IMR-90 (cell line): Measurements from ENCODE around the gene WIPF2. TPM values are rescaled to one million over a fixed set of nuclear protein-coding genes. Genes with fewer than 3 reads are reported as not detected.

Experiments
- ATAC-seq: fragments of 200-7000 bp; cut with Tn5 transposase; 2 replicates; pipeline ENCODE4 v1.9.1; 2020; ENCODE audit warnings: low read depth, mild to moderate bottlenecking, moderate library complexity
- BruUV-seq: library from RNA; stranded (reverse); fragments of 400-500 nt; replicated peaks from 2 replicates; lab custom pipeline; 2021; lab: Mats Ljungman, UMichigan
- CTCF ChIA-PET: fragments of 300-600 bp; formaldehyde crosslinking; extraction: SDS; loops from one replicate; lab custom pipeline; 2021; ENCODE audit warnings: antibody characterized with exemption; lab: Yijun Ruan, JAX
- POLR2A ChIA-PET: fragments of 300-600 bp; sonication (Branson Sonifier 250); formaldehyde crosslinking; loops from one replicate; lab custom pipeline; 2022; ENCODE audit warnings: antibody characterized with exemption; ENCODE audit not compliant: unreplicated experiment; lab: Charles Lee
- DNase-seq: peaks from one replicate; pipeline ENCODE4 v3.0.0; 2013
- H2AFZ ChIP-seq: replicated peaks from 2 replicates; pipeline ENCODE3; 2013; ENCODE audit warnings: low read length, mild to moderate bottlenecking; ENCODE audit not compliant: poor library complexity
- H2AK5ac ChIP-seq: 2 replicates; pipeline ENCODE4 v1.6.1; 2013; ENCODE audit warnings: low read depth, low read length, inconsistent platforms
- H2AK9ac ChIP-seq: replicated peaks from 2 replicates; pipeline ENCODE3; 2013; ENCODE audit warnings: mild to moderate bottlenecking, low read depth, low read length, moderate library complexity; ENCODE audit not compliant: poor library complexity
- H2BK120ac ChIP-seq: 2 replicates; pipeline ENCODE4 v1.6.1; 2013; ENCODE audit warnings: low read depth, low read length, inconsistent platforms
- H2BK15ac ChIP-seq: 3 replicates; pipeline ENCODE4 v1.6.1; 2013; ENCODE audit warnings: low read depth, low read length, inconsistent platforms
- H2BK20ac ChIP-seq: 2 replicates; pipeline ENCODE4 v1.6.1; 2013; ENCODE audit warnings: low read depth, mild to moderate bottlenecking, inconsistent platforms, low read length, moderate library complexity
- H2BK5ac ChIP-seq: 2 replicates; pipeline ENCODE4 v1.6.1; 2013; ENCODE audit warnings: mild to moderate bottlenecking, low read depth, low read length, inconsistent platforms; ENCODE audit not compliant: poor library complexity, severe bottlenecking
- H3K14ac ChIP-seq: replicated peaks from 2 replicates; pipeline ENCODE4 v1.6.1; 2013; ENCODE audit warnings: low read depth, low read length, inconsistent platforms
- H3K18ac ChIP-seq: 2 replicates; pipeline ENCODE4 v1.6.1; 2013; ENCODE audit warnings: low read depth, low read length, control low read depth
- H3K23ac ChIP-seq: 2 replicates; pipeline ENCODE4 v1.6.1; 2013; ENCODE audit warnings: low read depth, low read length, inconsistent platforms
- H3K27ac ChIP-seq: 2 replicates; pipeline ENCODE4 v1.5.1; 2013; ENCODE audit warnings: mild to moderate bottlenecking, control low read depth, low read length; ENCODE audit not compliant: insufficient read depth
- H3K27me3 ChIP-seq: 2 replicates; pipeline ENCODE4 v1.6.1; 2013; ENCODE audit warnings: low read length; ENCODE audit not compliant: control insufficient read depth, insufficient read depth
- H3K36me3 ChIP-seq: 2 replicates; pipeline ENCODE4 v1.6.1; 2013; ENCODE audit warnings: low read length, mixed read lengths; ENCODE audit not compliant: control insufficient read depth, insufficient read depth
- H3K4ac ChIP-seq: 2 replicates; pipeline ENCODE4 v1.6.1; 2013; ENCODE audit warnings: low read depth, low read length, inconsistent platforms
- H3K4me1 ChIP-seq: 2 replicates; pipeline ENCODE4 v1.6.1; 2013; ENCODE audit warnings: low read length, mixed read lengths; ENCODE audit not compliant: control insufficient read depth, insufficient read depth
- H3K4me2 ChIP-seq: 2 replicates; pipeline ENCODE4 v1.6.1; 2013; ENCODE audit warnings: low read depth, mild to moderate bottlenecking, control low read depth, low read length, moderate library complexity
- H3K4me3 ChIP-seq: 2 replicates; pipeline ENCODE4 v1.5.1; 2013; ENCODE audit warnings: low read depth, mild to moderate bottlenecking, control low read depth, low read length, moderate library complexity; ENCODE audit not compliant: insufficient read depth
- H3K56ac ChIP-seq: 2 replicates; pipeline ENCODE4 v1.6.1; 2013; ENCODE audit warnings: low read length, inconsistent platforms; ENCODE audit not compliant: insufficient read depth; ENCODE audit errors: extremely low read depth
- H3K79me1 ChIP-seq, 2 experiments: 2 replicates each; pipeline ENCODE4 v1.6.1; 2013; ENCODE audit warnings: low read length in 2 of 2, inconsistent platforms in 1 of 2, low read depth in 1 of 2
- H3K9ac ChIP-seq: 2 replicates; pipeline ENCODE4 v1.6.1; 2013; ENCODE audit warnings: low read depth, low read length, control low read depth
- H3K9me1 ChIP-seq: 2 replicates; pipeline ENCODE4 v1.6.1; 2013; ENCODE audit warnings: low read length, inconsistent platforms; ENCODE audit not compliant: insufficient read depth
- H3K9me3 ChIP-seq: 2 replicates; pipeline ENCODE4 v1.6.1; 2013; ENCODE audit warnings: low read length; ENCODE audit not compliant: control insufficient read depth, insufficient read depth
- H4K20me1 ChIP-seq: 2 replicates; pipeline ENCODE4 v1.6.1; 2013; ENCODE audit warnings: low read length, inconsistent platforms; ENCODE audit not compliant: insufficient read depth
- H4K5ac ChIP-seq: 2 replicates; pipeline ENCODE4 v1.6.1; 2013; ENCODE audit warnings: mild to moderate bottlenecking, low read depth, low read length, control low read depth
- H4K8ac ChIP-seq, 2 experiments: 2 replicates each; pipeline ENCODE4 v1.6.1; 2013; ENCODE audit warnings: low read depth in 2 of 2, low read length in 2 of 2, control low read depth in 1 of 2, inconsistent platforms in 1 of 2
- H4K91ac ChIP-seq: 2 replicates; pipeline ENCODE4 v1.6.1; 2013; ENCODE audit warnings: low read depth, low read length, inconsistent platforms; ENCODE audit not compliant: insufficient read depth
- BHLHE40 ChIP-seq: fragments of 150-350 bp; IDR thresholded peaks from 2 replicates; pipeline ENCODE4 v1.6.1; 2016; ENCODE audit warnings: mild to moderate bottlenecking, low read depth, low read length
- CEBPB ChIP-seq: IDR thresholded peaks from 2 replicates; pipeline ENCODE4 v1.6.1; 2012; ENCODE audit warnings: low read depth, low read length, improper control_type of control experiment
- CTCF ChIP-seq: conservative IDR thresholded peaks from 2 replicates; pipeline ENCODE4 v1.5.1; 2012; ENCODE audit warnings: mild to moderate bottlenecking, low read depth, low read length, improper control_type of control experiment
- ELK1 ChIP-seq: fragments of 150-350 bp; IDR thresholded peaks from 2 replicates; pipeline ENCODE4 v1.6.1; 2016; ENCODE audit warnings: low read depth, mild to moderate bottlenecking, low read length, moderate library complexity, borderline replicate concordance
- FOS ChIP-seq: fragments of 150-350 bp; IDR thresholded peaks from 2 replicates; pipeline ENCODE4 v1.6.1; 2016; ENCODE audit warnings: low read depth, low read length
- MAFK ChIP-seq: IDR thresholded peaks from 2 replicates; pipeline ENCODE4 v1.6.1; 2012; ENCODE audit warnings: low read depth, low read length, improper control_type of control experiment
- MAZ ChIP-seq: IDR thresholded peaks from 2 replicates; pipeline ENCODE4 v1.6.1; 2012; ENCODE audit warnings: low read depth, mild to moderate bottlenecking, low read length, improper control_type of control experiment, moderate library complexity, borderline replicate concordance
- NFE2L2 ChIP-seq: fragments of 150-350 bp; IDR thresholded peaks from 2 replicates; pipeline ENCODE4 v1.6.1; 2016; ENCODE audit warnings: low read depth, mild to moderate bottlenecking, low read length
- POLR2A ChIP-seq: IDR thresholded peaks from 2 replicates; pipeline ENCODE4 v1.6.1; 2012; ENCODE audit warnings: mild to moderate bottlenecking, low read depth, low read length
- RAD21 ChIP-seq: IDR thresholded peaks from 2 replicates; pipeline ENCODE4 v1.6.1; 2012; ENCODE audit warnings: low read length, improper control_type of control experiment
- RCOR1 ChIP-seq: IDR thresholded peaks from 2 replicates; pipeline ENCODE4 v1.6.1; 2012; ENCODE audit warnings: mild to moderate bottlenecking, low read length, improper control_type of control experiment; ENCODE audit not compliant: insufficient replicate concordance
- RFX5 ChIP-seq: IDR thresholded peaks from 2 replicates; pipeline ENCODE4 v1.8.0; 2012; ENCODE audit warnings: low read depth, mild to moderate bottlenecking, low read length, moderate library complexity
- SMC3 ChIP-seq: fragments of 150-350 bp; IDR thresholded peaks from 2 replicates; pipeline ENCODE4 v1.6.1; 2016; ENCODE audit warnings: low read depth, mild to moderate bottlenecking, antibody characterized with exemption, low read length, moderate library complexity
- USF2 ChIP-seq: fragments of 150-350 bp; IDR thresholded peaks from 2 replicates; pipeline ENCODE4 v1.6.1; 2017; ENCODE audit warnings: mild to moderate bottlenecking, antibody characterized with exemption, low read length, low read depth
- WGBS, 2 experiments: methylation state at CpG; one replicate each; pipeline versions ENCODE4 v1.1.5 to v1.1.7; 2013; ENCODE audit warnings: missing lambda C conversion rate in 2 of 2; ENCODE audit not compliant: insufficient read length in 1 of 2; ENCODE audit errors: extremely low coverage in 2 of 2; 5-methylcytosine and 5-hydroxymethylcytosine counted together
- dilution Hi-C: fragments of 300-500 bp; cut with HindIII; formaldehyde crosslinking; loops from one replicate; pipeline ENCODE4 v1.14.3; 2018; ENCODE audit warnings: low sequenced_read_pairs; ENCODE audit not compliant: unreplicated experiment
- in situ Hi-C: fragments of 300-500 bp; cut with MboI; formaldehyde crosslinking; loops from 3 replicates; pipeline ENCODE4 v1.14.3; 2019; ENCODE audit warnings: low sequenced_read_pairs, inconsistent platforms, mixed read lengths
- intact Hi-C: fragments of 100-400 bp; cut with micrococcal nuclease; formaldehyde crosslinking; loops from 2 replicates; pipeline ENCODE4 v1.10.0; 2022
- polyA plus RNA-seq, 3 experiments: library from polyadenylated mRNA; depleted of rRNA; stranded (reverse); fragments of >200 nt; gene quantifications; 2 replicates each; pipeline ENCODE4 v1.2.3, GENCODE V29; 2012; ENCODE audit warnings: low replicate concordance in 1 of 3
- total RNA-seq: library from RNA; depleted of rRNA; stranded (reverse); fragments of >200 nt; gene quantifications from 2 replicates; pipeline ENCODE4 v1.2.3, GENCODE V29; 2012

The WIPF2 gene
- total and polyA plus RNA-seq, 2 of the 4 experiments (the other 2 are of a cell fraction): 2.0 to 8.9 TPM

GRCh38 chr17:40291281-40291664, 72.2 kb downstream of the WIPF2 start (continued):
- TF ChIP-seq RFX5: no peak
- TF ChIP-seq CEBPB: no peak
- TF ChIP-seq RCOR1: no peak
- no peak for TF ChIP-seq RAD21

GRCh38 chr17:40293363-40293762, 74.3 kb downstream of the WIPF2 start:
- Histone ChIP-seq H3K9me1 (peaks cover 6% of the 10 kb centered on the region), H4K20me1 (no peaks in the 10 kb centered on the region), H2BK20ac (no peak overlapping the region), H3K4ac (no peak overlapping the region), H2BK15ac (no peak overlapping the region), H3K27ac (no peak overlapping the region), H2BK5ac (no peak overlapping the region), H3K36me3 (peaks cover 2% of the 10 kb centered on the region), H4K8ac (no peak overlapping the region), H2AFZ (no peak overlapping the region), H4K5ac (no peak overlapping the region), H3K56ac (no peak overlapping the region), H3K4me1 (peaks cover 5% of the 10 kb centered on the region), H2AK9ac (no peak overlapping the region), H2BK120ac (no peak overlapping the region), H3K9me3 (no peaks in the 10 kb centered on the region), H3K4me2 (no peak overlapping the region), H4K91ac (no peak overlapping the region), H3K79me1 (peaks cover 9 to 27% of the 10 kb centered on the region in 2 experiments; a peak in 3 of 4 replicates), H3K18ac (no peak overlapping the region), H3K27me3 (no peaks in the 10 kb centered on the region), H3K14ac (no peak overlapping the region), H3K4me3 (no peak overlapping the region), H3K23ac (no peak overlapping the region), H3K9ac (no peak overlapping the region), H2AK5ac (no peak overlapping the region)
- TF ChIP-seq RFX5 (no peak), USF2 (no peak), MAFK (no peak), NFE2L2 (no peak), CEBPB (no peak), SMC3 (no peak), POLR2A (no peak), BHLHE40 (no peak), RCOR1 (no peak), MAZ (no peak), CTCF (no peak), ELK1 (no peak), RAD21 (no peak), FOS (no peak)
- CTCF ChIA-PET: interaction anchor here (0.7 to 1.3 kb wide), 3 partner anchors 9 to 91 kb away, joined by 3 to 4 read pairs (median 3); no protein-coding TSS in a partner anchor
- no CpG with 5 or more reads among the region's 1 CpG for WGBS, 2 experiments
- in situ Hi-C loops: loop anchor here (5.0 kb wide), 1 partner anchor 86 kb away; no protein-coding TSS in a partner anchor
- DNase-seq (no peak), ATAC-seq (no peak)
- dilution Hi-C loops: no loop called here
- intact Hi-C loops: no loop called here
- BruUV-seq: no TSS peak
- POLR2A ChIA-PET: no interaction called here
